NCI-H446 (cell line): Measurements from ENCODE around the gene MAP1B.

Experiments used
- DNase-seq, 2 experiments: peaks; one replicate each; lab custom pipeline; 2025; lab: John Stamatoyannopoulos, UW

MAP1B gene

GRCh38 chr5:72194846-72195245 is 87.6 kb downstream of the MAP1B start:
- no peak for DNase-seq

DNA sequence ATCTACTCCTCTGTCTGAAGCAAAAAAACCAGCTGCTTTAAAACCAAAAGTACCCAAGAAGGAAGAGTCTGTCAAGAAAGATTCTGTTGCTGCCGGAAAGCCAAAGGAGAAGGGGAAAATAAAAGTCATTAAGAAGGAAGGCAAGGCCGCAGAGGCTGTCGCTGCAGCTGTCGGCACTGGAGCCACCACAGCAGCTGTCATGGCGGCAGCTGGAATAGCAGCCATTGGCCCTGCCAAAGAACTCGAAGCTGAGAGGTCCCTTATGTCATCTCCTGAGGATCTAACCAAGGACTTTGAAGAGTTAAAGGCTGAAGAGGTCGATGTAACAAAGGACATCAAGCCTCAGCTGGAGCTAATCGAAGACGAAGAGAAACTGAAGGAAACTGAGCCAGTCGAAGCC is 88.3 kb downstream of the MAP1B start:
- no peak for DNase-seq

DNA sequence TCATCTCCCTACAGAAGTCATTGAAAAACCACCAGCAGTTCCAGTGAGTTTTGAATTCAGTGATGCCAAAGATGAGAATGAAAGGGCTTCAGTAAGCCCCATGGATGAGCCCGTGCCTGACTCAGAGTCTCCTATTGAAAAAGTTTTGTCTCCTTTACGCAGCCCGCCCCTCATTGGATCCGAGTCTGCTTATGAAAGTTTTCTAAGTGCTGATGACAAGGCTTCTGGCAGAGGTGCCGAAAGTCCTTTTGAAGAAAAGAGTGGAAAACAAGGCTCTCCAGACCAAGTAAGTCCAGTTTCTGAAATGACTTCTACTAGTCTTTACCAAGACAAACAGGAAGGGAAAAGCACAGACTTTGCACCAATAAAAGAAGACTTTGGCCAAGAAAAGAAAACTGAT is 90.1 kb downstream of the MAP1B start:
- DNase-seq: no peak

DNA sequence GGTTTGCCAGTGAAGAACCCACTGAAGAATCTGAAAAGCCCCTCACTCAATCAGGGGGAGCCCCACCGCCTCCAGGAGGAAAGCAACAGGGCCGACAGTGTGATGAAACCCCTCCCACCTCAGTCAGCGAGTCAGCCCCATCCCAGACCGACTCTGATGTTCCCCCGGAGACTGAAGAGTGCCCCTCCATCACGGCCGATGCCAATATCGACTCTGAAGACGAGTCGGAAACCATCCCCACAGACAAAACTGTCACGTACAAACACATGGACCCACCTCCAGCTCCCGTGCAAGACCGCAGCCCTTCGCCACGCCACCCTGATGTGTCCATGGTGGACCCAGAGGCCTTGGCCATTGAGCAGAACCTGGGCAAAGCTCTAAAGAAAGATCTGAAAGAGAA is 92.4 kb downstream of the MAP1B start:
- DNase-seq: no peak

DNA sequence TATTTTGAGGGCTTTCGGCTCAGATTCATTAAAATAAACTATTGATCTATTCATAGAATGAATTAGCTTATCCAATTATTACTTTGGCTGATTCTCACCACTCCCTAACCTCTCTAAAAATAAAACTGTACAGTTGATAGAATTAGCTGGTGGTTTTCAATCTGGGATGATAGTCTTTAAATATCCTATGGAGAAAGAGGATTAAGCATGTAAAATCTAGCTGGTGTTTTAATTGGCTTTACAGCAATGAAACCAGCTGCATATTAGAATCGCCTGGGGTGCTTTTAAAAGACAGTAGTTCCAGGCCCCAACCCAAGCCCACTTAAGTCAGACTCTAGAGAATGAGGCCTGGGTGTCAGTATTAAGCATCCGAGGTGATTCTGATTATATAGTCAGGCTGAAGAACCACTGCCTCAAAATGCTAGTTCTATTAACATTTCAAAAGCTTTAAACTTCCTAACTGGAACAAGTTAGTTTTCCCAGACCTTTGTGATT is 95.1 kb downstream of the MAP1B start:
- no peak for DNase-seq

DNA sequence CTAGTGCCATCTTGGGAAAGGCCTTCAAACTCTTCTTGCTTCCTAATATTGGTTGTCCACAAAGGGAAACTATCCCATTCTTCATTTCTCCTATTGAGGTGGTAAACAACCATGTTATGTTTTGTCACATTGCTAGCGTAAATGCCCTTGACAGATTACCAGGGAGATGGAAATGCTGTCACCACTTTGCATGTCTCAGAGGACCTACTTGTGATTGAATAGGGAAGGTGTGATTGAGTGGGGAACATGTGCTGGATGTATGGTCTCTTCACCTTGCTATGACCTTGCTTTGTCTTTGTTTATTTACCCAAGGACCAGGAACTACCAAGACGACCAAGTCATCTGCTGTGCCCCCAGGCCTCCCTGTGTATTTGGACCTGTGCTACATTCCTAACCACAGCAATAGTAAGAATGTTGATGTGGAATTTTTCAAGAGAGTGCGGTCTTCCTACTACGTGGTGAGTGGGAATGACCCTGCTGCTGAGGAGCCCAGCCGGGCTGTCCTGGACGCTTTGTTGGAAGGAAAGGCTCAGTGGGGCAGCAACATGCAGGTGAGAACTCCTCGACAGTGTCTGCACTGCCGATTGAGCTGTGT is 96.1 kb downstream of the MAP1B start:
- no peak for DNase-seq

GRCh38 chr5:72204946-72205345 is 97.7 kb downstream of the MAP1B start:
- DNase-seq: no peak

GRCh38 chr5:72205431-72206009 is 98.2 kb downstream of the MAP1B start:
- no peak for DNase-seq

DNA sequence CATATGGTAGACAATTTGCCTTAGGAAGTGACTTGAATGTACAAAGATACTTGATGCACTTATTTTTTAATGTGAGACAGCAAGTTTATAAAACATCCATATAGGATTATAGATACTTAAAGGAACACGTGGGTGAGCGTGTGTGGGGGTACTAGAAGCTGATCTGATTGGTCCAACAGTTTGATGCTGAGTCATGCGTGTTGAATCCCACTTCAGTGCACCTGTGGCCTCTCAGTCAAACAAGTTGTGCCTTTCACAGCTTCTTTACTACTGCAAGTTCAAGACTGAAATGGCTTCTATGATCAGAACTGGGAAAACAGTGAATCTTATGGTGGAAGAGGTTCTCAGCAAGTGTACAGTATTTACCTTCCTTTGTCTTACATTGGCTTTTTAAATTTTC is 98.9 kb downstream of the MAP1B start:
- no peak for DNase-seq

- no peak for DNase-seq
Observed at GRCh38 chr5:72206994-72207393, 99.7 kb downstream of the MAP1B start.

GRCh38 chr5:72208324-72208926 is 101.2 kb downstream of the MAP1B start:
- DNase-seq: no peak

GRCh38 chr5:72209147-72210115 is 102.2 kb downstream of the MAP1B start:
- DNase-seq: peak; percentile 67 to 93

GRCh38 chr5:72210888-72211678 is 103.8 kb downstream of the MAP1B start:
- peak in 1 of 2 experiments; percentile 54 for DNase-seq

- no peak for DNase-seq
Observed at GRCh38 chr5:72212171-72212570, 104.9 kb downstream of the MAP1B start.

DNA sequence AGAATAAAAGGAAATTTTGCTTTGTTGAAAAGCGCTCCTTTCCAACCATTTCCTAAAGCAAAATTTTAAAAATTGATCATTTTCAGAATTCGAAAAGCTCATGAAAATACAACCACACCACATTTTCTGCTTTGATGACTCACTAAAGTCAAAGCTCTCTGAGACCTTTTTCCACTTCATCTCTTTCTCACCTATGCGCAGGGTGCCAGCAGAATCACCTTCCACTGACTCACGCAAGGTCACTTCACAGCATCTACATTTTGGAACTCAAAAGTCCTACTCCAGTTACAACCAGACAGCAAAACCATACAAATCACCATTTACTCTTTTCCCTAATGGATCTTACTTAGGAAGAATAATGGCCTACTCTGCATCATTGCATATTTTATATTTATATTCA is 106.2 kb downstream of the MAP1B start:
- DNase-seq: no peak

GRCh38 chr5:72214168-72214567 is 106.9 kb downstream of the MAP1B start:
- DNase-seq: no peak

- DNase-seq: no peak
Observed at GRCh38 chr5:72216756-72217155, 109.5 kb downstream of the MAP1B start.

GRCh38 chr5:72221099-72221498 is 113.8 kb downstream of the MAP1B start:
- no peak for DNase-seq

- no peak for DNase-seq
Observed at GRCh38 chr5:72221541-72221940, 114.3 kb downstream of the MAP1B start.

- no peak for DNase-seq
Observed at GRCh38 chr5:72222521-72222920, 115.2 kb downstream of the MAP1B start.

- no peak for DNase-seq
Observed at GRCh38 chr5:72223371-72223770, 116.1 kb downstream of the MAP1B start.
